ENCODE measurements around the gene MAPK8IP2.

DNA sequence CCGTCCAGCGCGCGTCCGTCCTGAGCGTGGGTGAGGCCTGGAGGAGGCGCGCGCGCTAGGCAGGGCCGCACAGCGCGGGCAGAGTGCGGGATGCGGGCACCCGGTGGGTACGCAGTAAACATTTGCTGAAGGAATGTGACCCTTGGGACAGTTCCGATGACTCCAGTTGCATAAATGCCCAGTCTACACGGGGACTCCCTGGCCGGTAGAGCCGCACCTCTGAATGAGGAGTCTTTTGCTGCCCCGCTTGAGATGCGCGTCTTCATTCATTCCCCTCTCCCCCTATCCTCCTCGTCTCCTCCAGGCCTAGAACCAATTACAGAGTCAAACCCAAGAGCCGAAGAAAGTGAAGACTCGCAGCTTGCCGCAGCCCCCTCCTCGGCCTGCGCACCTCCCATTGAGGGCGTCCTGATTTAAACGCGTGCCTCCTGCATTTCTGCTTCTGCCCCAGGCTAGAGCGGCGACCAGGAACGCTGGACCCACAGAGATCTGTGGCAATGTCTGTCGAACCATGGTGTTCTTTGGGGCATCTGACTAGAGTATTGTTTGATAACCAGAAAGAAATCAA, 17.2 kb upstream of the MAPK8IP2 start:
- TF ChIP-seq RCOR1 (IDR thresholded peaks at IDR 0.05; ENCODE audit: insufficient replicate concordance, low read length) (no peak), MAFK (IDR thresholded peaks at IDR 0.05; ENCODE audit: low read depth, low read length) (no peak), CTCF (conservative IDR thresholded peaks at IDR 0.05; ENCODE audit: low read depth, low read length) (no peak), ELK1 (IDR thresholded peaks at IDR 0.05; ENCODE audit: borderline replicate concordance, low read depth, low read length) (no peak), POLR2A (IDR thresholded peaks at IDR 0.05; ENCODE audit: low read depth, low read length) (no peak), MAZ (IDR thresholded peaks at IDR 0.05; ENCODE audit: borderline replicate concordance, low read depth, low read length) (no peak), RAD21 (IDR thresholded peaks at IDR 0.05; ENCODE audit: low read length) (no peak), MXI1 (IDR thresholded peaks at IDR 0.05; ENCODE audit: borderline replicate concordance, low read depth, low read length) (no peak), RFX5 (IDR thresholded peaks at IDR 0.05; ENCODE audit: low read depth, low read length) (no peak)
